ENCODE measurements around the gene ITLN2. TPM values are rescaled to one million over a fixed set of nuclear protein-coding genes. Genes with fewer than 3 reads are reported as not detected.

The ITLN2 gene
- total RNA-seq, 5 donors from 2014 or later (not counting 1 experiment from before 2014, with no cell fraction given), result not detected

- H3K4me3 Mint-ChIP-seq, result peak overlapping the region; percentile 57 to 63 (median 61)
- no peaks in the 10 kb centered on the region for H3K9me3 Mint-ChIP-seq
- WGBS (ENCODE audit: insufficient coverage), result 10% methylated on average over 35 of the region's 42 CpGs
- no peak overlapping the region for H3K27ac Mint-ChIP-seq
- Histone ChIP-seq H3K4me1 (ENCODE audit: control insufficient read depth in 1 of 2, extremely low read depth in 1 of 2, insufficient read depth in 2 of 2, low read length in 2 of 2) (peaks cover 0 to 11% of the 10 kb centered on the region in 2 experiments), H3K36me3 (ENCODE audit: control insufficient read depth in 2 of 2, extremely low read depth in 1 of 2, insufficient read depth in 1 of 2, low read length in 1 of 2) (no peaks in the 10 kb centered on the region), H3K9me3 (no peaks in the 10 kb centered on the region), H3K27ac (ENCODE audit: low read length) (no peak overlapping the region), H3K4me3 (ENCODE audit: control insufficient read depth in 1 of 2, extremely low read depth in 1 of 2, low read length in 1 of 2) (peak overlapping the region in 1 of 2 donors; percentile 72), H3K27me3 (replicated peaks in 1 of 2; ENCODE audit: control insufficient read depth in 2 of 2, extremely low read depth in 1 of 2, insufficient read depth in 2 of 2, low read length in 1 of 2) (peaks cover 0 to 41% of the 10 kb centered on the region in 2 experiments)
- H3K36me3 Mint-ChIP-seq, result no peaks in the 10 kb centered on the region
- peaks cover 21 to 29% of the 10 kb centered on the region in 2 donors for H3K27me3 Mint-ChIP-seq
- H3K4me1 Mint-ChIP-seq, result peaks cover 10 to 14% (median 10%) of the 10 kb centered on the region in 3 donors
- POLR2A ChIA-PET, result no interaction called here
- CTCF ChIA-PET, result no interaction called here
- DNase-seq (peak in 8 of 35 experiments; percentile 4 to 17 (median 6)), ATAC-seq (replicated peaks in 1 of 4) (peak; percentile 48 to 78 (median 68))
These were observed 27.2 kb upstream of the ITLN2 start for GRCh38 chr1:160981584-160982411.

- Histone ChIP-seq H3K36me3 (ENCODE audit: control insufficient read depth in 2 of 2, extremely low read depth in 1 of 2, insufficient read depth in 1 of 2, low read length in 1 of 2) (no peaks in the 10 kb centered on the region), H3K4me3 (ENCODE audit: control insufficient read depth in 1 of 2, extremely low read depth in 1 of 2, low read length in 1 of 2) (no peak overlapping the region), H3K27me3 (replicated peaks in 1 of 2; ENCODE audit: control insufficient read depth in 2 of 2, extremely low read depth in 1 of 2, insufficient read depth in 2 of 2, low read length in 1 of 2) (peaks cover 0 to 45% of the 10 kb centered on the region in 2 experiments), H3K4me1 (ENCODE audit: control insufficient read depth in 1 of 2, extremely low read depth in 1 of 2, insufficient read depth in 2 of 2, low read length in 2 of 2) (peaks cover 0 to 11% of the 10 kb centered on the region in 2 experiments), H3K9me3 (no peaks in the 10 kb centered on the region), H3K27ac (ENCODE audit: low read length) (no peak overlapping the region)
- ATAC-seq (replicated peaks in 1 of 4) (no peak), DNase-seq (no peak)
- H3K9me3 Mint-ChIP-seq, result no peaks in the 10 kb centered on the region
- peaks cover 24 to 31% of the 10 kb centered on the region in 2 donors for H3K27me3 Mint-ChIP-seq
- no peak overlapping the region for H3K27ac Mint-ChIP-seq
- peaks cover 10 to 14% (median 10%) of the 10 kb centered on the region in 3 donors for H3K4me1 Mint-ChIP-seq
- ChIA-PET POLR2A (no interaction called here), CTCF (interaction anchor here in 1 of 2 donors (0.5 to 0.6 kb wide), 2 partner anchors 8 to 262 kb away, joined by 3 to 4 read pairs; no protein-coding TSS in a partner anchor)
- no peak overlapping the region for H3K4me3 Mint-ChIP-seq
- WGBS (ENCODE audit: insufficient coverage), result no CpG with 5 or more reads among the region's 2 CpGs
- no peaks in the 10 kb centered on the region for H3K36me3 Mint-ChIP-seq
These were observed 24.7 kb upstream of the ITLN2 start for GRCh38 chr1:160979286-160979685.

GRCh38 chr1:160978510-160978927 lies 23.9 kb upstream of the ITLN2 start:
- H3K9me3 Mint-ChIP-seq, result no peaks in the 10 kb centered on the region
- H3K4me1 ChIP-seq (ENCODE audit: control insufficient read depth in 1 of 2, extremely low read depth in 1 of 2, insufficient read depth in 2 of 2, low read length in 2 of 2), result peaks cover 0 to 11% of the 10 kb centered on the region in 2 experiments
- H3K36me3 Mint-ChIP-seq, result no peaks in the 10 kb centered on the region
- no CpG with 5 or more reads among the region's 11 CpGs for WGBS (ENCODE audit: insufficient coverage)
- DNase-seq (no peak), ATAC-seq (replicated peaks in 1 of 4) (no peak)
- no peaks in the 10 kb centered on the region for H3K36me3 ChIP-seq (ENCODE audit: control insufficient read depth in 2 of 2, extremely low read depth in 1 of 2, insufficient read depth in 1 of 2, low read length in 1 of 2)
- no peak overlapping the region for H3K27ac ChIP-seq (ENCODE audit: low read length)
- H3K27ac Mint-ChIP-seq, result no peak overlapping the region
- peaks cover 0 to 41% of the 10 kb centered on the region in 2 experiments for H3K27me3 ChIP-seq (replicated peaks in 1 of 2; ENCODE audit: control insufficient read depth in 2 of 2, extremely low read depth in 1 of 2, insufficient read depth in 2 of 2, low read length in 1 of 2)
- ChIA-PET CTCF (interaction anchor here (0.6 to 0.9 kb wide), 2 partner anchors 8 to 13 kb away, joined by 3 to 4 read pairs; no protein-coding TSS in a partner anchor), POLR2A (no interaction called here)
- no peaks in the 10 kb centered on the region for H3K9me3 ChIP-seq
- H3K27me3 Mint-ChIP-seq, result peaks cover 23 to 32% of the 10 kb centered on the region in 2 donors
- no peak overlapping the region for H3K4me3 Mint-ChIP-seq
- H3K4me3 ChIP-seq (ENCODE audit: control insufficient read depth in 1 of 2, extremely low read depth in 1 of 2, low read length in 1 of 2), result no peak overlapping the region
- peaks cover 10 to 14% (median 10%) of the 10 kb centered on the region in 3 donors for H3K4me1 Mint-ChIP-seq

- no CpG with 5 or more reads among the region's 2 CpGs for WGBS (ENCODE audit: insufficient coverage)
- no peak for ATAC-seq (replicated peaks in 1 of 4)
These were observed 20.4 kb upstream of the ITLN2 start for GRCh38 chr1:160975026-160975425.

GRCh38 chr1:160973491-160973890 lies 18.9 kb upstream of the ITLN2 start:
- no peaks in the 10 kb centered on the region for H3K4me1 ChIP-seq (ENCODE audit: control insufficient read depth in 1 of 2, extremely low read depth in 1 of 2, insufficient read depth in 2 of 2, low read length in 2 of 2)
- POLR2A ChIA-PET, result interaction anchor here in 1 of 2 donors (0.6 kb wide), 2 partner anchors 66 to 168 kb away, joined by 3 to 9 read pairs; no protein-coding TSS in a partner anchor
- H3K9me3 ChIP-seq, result no peaks in the 10 kb centered on the region
- ATAC-seq (replicated peaks in 1 of 4), result no peak
- no peak overlapping the region for H3K27ac ChIP-seq (ENCODE audit: low read length)
- Mint-ChIP-seq H3K36me3 (no peaks in the 10 kb centered on the region), H3K27me3 (peaks cover 3 to 8% of the 10 kb centered on the region in 2 donors), H3K27ac (no peak overlapping the region), H3K4me3 (no peak overlapping the region), H3K4me1 (no peaks in the 10 kb centered on the region), H3K9me3 (no peaks in the 10 kb centered on the region)
- peaks cover 0 to 13% of the 10 kb centered on the region in 2 experiments for H3K27me3 ChIP-seq (replicated peaks in 1 of 2; ENCODE audit: control insufficient read depth in 2 of 2, extremely low read depth in 1 of 2, insufficient read depth in 2 of 2, low read length in 1 of 2)
- H3K36me3 ChIP-seq (ENCODE audit: control insufficient read depth in 2 of 2, extremely low read depth in 1 of 2, insufficient read depth in 1 of 2, low read length in 1 of 2), result no peaks in the 10 kb centered on the region
- no peak for DNase-seq
- H3K4me3 ChIP-seq (ENCODE audit: control insufficient read depth in 1 of 2, extremely low read depth in 1 of 2, low read length in 1 of 2), result no peak overlapping the region
- WGBS (ENCODE audit: insufficient coverage), result 100% methylated on average over 1 of the region's 4 CpGs
- CTCF ChIA-PET, result interaction anchor here in 1 of 2 donors (0.7 kb wide), 1 partner anchor 105 kb away, joined by 3 read pairs; no protein-coding TSS in a partner anchor

More at GRCh38 chr1:160975026-160975425, 20.4 kb upstream of the ITLN2 start:
- H3K36me3 ChIP-seq (ENCODE audit: control insufficient read depth in 2 of 2, extremely low read depth in 1 of 2, insufficient read depth in 1 of 2, low read length in 1 of 2), result no peaks in the 10 kb centered on the region
- H3K9me3 ChIP-seq, result no peaks in the 10 kb centered on the region
- H3K27me3 ChIP-seq (replicated peaks in 1 of 2; ENCODE audit: control insufficient read depth in 2 of 2, extremely low read depth in 1 of 2, insufficient read depth in 2 of 2, low read length in 1 of 2), result peaks cover 0 to 16% of the 10 kb centered on the region in 2 experiments
- DNase-seq, result no peak
- ChIA-PET POLR2A (no interaction called here), CTCF (no interaction called here)
- no peaks in the 10 kb centered on the region for H3K4me1 Mint-ChIP-seq
- H3K4me3 Mint-ChIP-seq, result no peak overlapping the region
- H3K36me3 Mint-ChIP-seq, result no peaks in the 10 kb centered on the region
- no peak overlapping the region for H3K27ac ChIP-seq (ENCODE audit: low read length)
- H3K9me3 Mint-ChIP-seq, result no peaks in the 10 kb centered on the region
- H3K4me1 ChIP-seq (ENCODE audit: control insufficient read depth in 1 of 2, extremely low read depth in 1 of 2, insufficient read depth in 2 of 2, low read length in 2 of 2), result no peaks in the 10 kb centered on the region
- H3K27me3 Mint-ChIP-seq, result peaks cover 3 to 8% of the 10 kb centered on the region in 2 donors
- H3K27ac Mint-ChIP-seq, result no peak overlapping the region
- no peak overlapping the region for H3K4me3 ChIP-seq (ENCODE audit: control insufficient read depth in 1 of 2, extremely low read depth in 1 of 2, low read length in 1 of 2)

DNA sequence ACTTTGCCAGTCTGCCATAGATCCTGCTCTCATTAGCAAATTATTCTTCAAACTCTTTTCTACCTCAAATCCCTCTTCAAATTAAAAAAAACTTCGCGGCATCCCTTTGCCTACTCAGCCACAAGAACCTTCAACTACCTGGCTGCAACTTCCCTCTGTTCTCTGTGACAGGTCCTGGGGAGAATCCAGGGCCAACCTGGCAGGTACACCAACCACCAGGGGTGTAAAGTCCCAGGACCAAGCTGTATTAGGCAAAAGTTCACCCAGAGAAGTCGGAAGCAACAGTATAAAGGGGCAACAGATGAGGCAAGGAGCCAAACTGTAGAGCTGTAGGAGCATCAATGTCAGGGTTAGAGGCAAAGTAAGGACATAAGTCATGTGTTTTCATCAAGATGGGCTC lies 18.3 kb upstream of the ITLN2 start:
- no peaks in the 10 kb centered on the region for H3K36me3 Mint-ChIP-seq
- H3K9me3 Mint-ChIP-seq, result no peaks in the 10 kb centered on the region
- ChIA-PET POLR2A (interaction anchor here in 1 of 2 donors (0.6 kb wide), 2 partner anchors 65 to 167 kb away, joined by 3 to 9 read pairs; no protein-coding TSS in a partner anchor), CTCF (interaction anchor here in 1 of 2 donors (0.7 kb wide), 1 partner anchor 104 kb away, joined by 3 read pairs; no protein-coding TSS in a partner anchor)
- H3K4me1 ChIP-seq (ENCODE audit: control insufficient read depth in 1 of 2, extremely low read depth in 1 of 2, insufficient read depth in 2 of 2, low read length in 2 of 2), result no peaks in the 10 kb centered on the region
- no peak overlapping the region for H3K27ac Mint-ChIP-seq
- ATAC-seq (replicated peaks in 1 of 4) (no peak), DNase-seq (no peak)
- no peaks in the 10 kb centered on the region for H3K9me3 ChIP-seq
- H3K27me3 ChIP-seq (replicated peaks in 1 of 2; ENCODE audit: control insufficient read depth in 2 of 2, extremely low read depth in 1 of 2, insufficient read depth in 2 of 2, low read length in 1 of 2), result peaks cover 0 to 12% of the 10 kb centered on the region in 2 experiments
- peaks cover 3 to 7% of the 10 kb centered on the region in 2 donors for H3K27me3 Mint-ChIP-seq
- no peak overlapping the region for H3K27ac ChIP-seq (ENCODE audit: low read length)
- no peak overlapping the region for H3K4me3 ChIP-seq (ENCODE audit: control insufficient read depth in 1 of 2, extremely low read depth in 1 of 2, low read length in 1 of 2)
- WGBS (ENCODE audit: insufficient coverage), result 91% methylated on average over 1 of the region's 3 CpGs
- no peaks in the 10 kb centered on the region for H3K4me1 Mint-ChIP-seq
- H3K4me3 Mint-ChIP-seq, result no peak overlapping the region
- H3K36me3 ChIP-seq (ENCODE audit: control insufficient read depth in 2 of 2, extremely low read depth in 1 of 2, insufficient read depth in 1 of 2, low read length in 1 of 2), result no peaks in the 10 kb centered on the region
